Endometrium (tissue), 2 donors: Measurements from ENCODE around the gene SPNS3.

Experiments
- FAIRE-seq: peaks from 2 replicates; lab custom pipeline; 2012; peaks lifted over from hg19 to GRCh38; lab: Jason Lieb, UNC
- donor health status: control.
- donor health status: control.

Gene SPNS3

GRCh38 chr17:4426499-4427208, 7.1 kb upstream of the SPNS3 start:
- no peak for FAIRE-seq

DNA sequence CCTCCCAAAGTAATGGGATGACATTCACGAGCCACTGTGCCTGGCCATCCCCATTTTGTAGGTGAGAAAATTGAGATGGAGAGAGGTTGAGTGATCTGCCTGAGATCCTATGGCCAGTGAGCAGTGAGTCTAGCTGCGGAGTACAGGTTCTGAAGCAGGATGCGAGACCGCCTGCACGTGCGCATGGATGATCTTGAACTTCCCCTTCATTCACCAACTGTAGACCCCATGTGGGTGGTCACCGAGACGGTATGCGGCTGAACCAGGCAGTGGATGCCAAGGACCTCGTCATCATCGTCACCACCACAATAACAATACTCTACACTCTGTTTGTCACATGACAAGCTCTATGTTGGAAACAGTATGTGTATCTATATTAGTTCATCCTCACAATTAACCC, 6.2 kb upstream of the SPNS3 start:
- no peak for FAIRE-seq

DNA sequence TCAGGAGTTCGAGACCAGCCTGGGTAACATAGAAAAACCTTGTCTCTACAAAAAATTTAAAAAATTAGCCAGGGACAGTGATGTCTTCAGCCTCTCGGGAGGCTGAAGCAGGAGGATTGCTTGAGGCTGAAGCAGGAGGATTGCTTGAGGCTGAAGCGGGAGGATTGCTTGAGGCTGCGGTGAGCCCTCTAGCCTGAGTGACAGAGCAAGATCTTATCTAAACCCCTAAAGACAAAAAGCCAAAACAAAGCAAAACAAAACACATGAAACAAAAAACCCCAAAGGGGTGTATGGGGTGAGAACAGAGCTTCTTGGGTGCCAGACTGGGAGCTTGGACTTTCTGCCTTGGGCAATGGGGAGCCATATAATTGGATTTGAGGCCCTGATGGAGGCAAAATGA, 2.6 kb downstream of the SPNS3 start:
- FAIRE-seq, result no peak

DNA sequence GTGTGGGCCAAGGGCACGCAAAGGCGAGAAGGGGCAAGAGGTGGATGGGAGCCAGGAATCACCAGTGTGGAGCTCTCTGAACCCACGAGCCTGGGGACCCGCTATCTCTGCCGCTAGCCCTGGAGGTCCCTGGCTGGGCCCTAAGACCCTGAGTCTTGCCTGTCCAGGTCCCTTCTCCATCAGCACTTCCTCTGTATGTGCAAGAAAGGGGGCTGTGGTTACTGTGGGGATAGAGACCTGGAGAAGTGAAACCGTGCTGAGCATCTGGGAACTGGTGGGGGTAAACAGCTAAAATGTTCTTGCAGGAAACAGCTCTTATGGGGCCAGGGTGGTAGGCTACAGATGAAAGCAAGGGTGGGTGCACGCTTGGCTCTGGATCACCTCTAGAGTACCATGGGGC, 3.1 kb downstream of the SPNS3 start:
- FAIRE-seq, result no peak

DNA sequence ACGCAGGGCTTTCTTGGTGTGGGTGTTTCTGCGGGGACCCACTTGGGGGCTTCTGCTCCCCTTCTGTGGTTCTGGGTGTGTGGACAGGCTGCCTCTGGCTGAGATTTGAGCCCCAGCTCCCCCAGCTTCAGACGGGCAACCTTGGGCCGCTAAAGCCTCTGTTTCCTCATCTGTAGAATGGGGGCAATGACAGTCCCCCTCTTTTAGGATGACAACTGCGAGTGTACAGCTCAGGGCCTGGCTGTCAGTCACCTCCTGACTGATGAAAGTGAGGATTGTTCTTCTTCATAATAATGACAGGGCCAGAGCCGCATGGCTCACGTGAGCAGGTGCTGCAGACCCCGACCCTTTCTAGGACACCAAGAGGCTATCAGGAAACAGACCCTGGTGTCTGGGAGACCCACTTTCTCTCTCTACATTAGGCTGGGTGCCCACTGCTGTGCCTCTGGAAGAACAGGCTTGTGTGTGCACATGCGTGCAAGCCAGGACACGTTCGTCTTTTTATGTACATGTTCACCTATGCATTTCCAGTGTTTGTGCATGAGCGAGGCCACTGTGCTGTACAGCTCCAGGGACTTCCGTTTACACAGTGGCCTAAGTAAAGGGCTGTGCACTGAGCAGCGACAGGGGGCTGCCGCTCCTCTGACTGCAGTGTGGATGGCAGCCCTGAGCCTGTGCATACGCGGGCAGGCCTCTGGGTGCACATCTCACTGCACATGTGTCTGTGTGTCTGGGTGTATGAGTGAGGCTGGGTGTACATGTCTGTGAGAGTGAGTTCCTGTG, 4.6 kb downstream of the SPNS3 start:
- no peak for FAIRE-seq

DNA sequence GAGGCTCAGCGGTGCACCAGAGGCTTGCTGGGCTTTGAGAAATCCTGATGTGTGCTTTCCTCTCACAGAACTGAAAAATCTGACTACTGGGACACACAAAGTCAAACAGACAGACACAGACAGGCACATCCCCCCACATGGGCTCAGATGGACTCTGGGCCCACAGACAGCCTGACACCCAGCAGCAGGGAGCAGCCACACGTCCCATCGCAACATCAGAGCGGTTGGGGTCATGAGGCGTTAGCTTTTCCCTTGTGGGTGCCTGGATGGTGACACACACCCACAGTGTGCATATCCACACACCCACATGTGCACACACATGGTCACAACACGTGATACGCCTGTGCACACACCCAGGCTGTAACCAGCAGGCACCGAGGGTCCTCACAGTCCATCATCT, 6.3 kb downstream of the SPNS3 start:
- FAIRE-seq, result no peak

DNA sequence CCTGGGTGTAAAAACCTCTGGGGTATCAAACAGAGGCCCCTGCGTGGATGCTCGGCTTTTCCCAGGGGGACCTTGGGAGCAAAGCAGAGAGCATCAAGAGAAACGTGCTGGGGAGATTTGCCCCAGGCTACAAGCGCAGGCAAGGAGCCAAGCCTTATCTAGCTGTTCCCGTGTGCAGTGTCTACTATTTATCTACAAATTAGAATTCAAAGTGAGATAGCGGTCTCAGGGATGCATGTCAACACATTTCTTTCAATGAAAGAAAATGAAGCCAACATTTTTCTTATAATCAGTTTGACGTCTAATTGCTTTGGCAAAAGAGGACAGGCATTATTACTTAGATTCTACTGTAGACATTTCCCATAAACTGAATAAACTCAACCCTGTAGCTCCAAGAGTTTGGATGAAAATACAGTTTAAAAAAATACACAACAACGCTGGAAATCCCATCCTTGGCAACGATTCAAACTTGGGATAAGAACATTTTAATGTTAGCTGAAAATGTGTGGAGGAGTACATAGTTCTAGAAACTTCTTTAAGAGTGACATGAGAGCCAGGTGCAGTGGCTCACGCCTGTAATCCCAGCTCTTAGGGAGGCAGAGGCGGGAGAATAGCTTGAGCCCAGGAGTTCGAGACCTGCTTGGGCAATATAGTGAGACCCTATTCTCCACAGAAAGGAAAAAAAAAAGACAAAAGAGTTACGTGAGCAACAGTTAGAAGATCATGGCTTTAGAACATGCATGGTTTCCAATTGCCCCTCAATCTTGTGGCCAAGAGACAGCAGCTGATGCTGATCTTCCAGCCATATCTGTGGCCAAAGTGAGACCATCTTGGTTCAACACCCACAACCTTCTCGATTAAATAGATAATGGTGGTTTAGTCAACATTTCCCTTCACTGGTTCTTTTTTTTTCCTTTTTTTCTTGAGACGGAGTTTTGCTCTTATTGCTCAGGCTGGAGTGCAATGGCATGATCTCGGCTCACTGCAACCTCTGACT, 7.2 kb downstream of the SPNS3 start:
- FAIRE-seq, result no peak

DNA sequence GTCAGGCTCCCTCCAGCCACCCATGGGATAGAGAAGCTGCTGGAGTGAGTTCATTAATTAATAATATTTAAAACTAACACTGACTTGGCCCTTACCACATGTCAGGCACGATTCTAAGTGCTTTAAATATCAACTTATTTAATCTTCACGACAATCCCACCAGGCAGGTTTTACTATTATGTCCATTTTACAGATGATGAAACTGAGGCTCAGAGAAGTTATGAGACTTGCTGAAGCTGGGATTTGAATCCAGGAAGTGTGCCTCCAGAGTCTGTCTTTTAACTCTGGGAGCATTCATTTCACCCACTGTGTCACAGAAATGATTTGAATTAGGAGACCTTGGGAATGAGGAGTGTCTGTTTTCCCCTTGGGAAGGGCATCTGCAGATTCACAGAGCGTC, 8.8 kb downstream of the SPNS3 start:
- no peak for FAIRE-seq

DNA sequence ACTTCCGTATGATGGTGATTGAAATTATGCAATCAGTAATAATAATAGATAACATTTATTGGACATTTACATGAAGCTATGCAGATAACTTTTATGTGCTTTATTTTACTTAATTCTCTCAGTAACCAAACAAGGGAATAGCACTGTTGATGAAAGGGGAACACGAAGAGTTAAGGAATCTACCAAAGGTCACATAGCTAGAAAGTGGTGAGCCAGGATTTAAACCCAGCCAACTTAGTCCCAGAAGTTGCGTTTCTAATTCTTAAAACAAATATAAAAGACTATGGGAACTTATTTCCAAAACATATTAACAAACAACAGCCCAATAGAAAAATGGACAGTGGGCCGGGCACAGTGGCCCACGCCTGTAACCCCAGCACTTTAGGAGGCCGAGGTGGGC, 9.7 kb downstream of the SPNS3 start:
- FAIRE-seq, result no peak

GRCh38 chr17:4444782-4445473, 11.2 kb downstream of the SPNS3 start:
- FAIRE-seq, result no peak

GRCh38 chr17:4445731-4446130, 12.0 kb downstream of the SPNS3 start:
- no peak for FAIRE-seq

GRCh38 chr17:4446326-4447071, 12.8 kb downstream of the SPNS3 start:
- no peak for FAIRE-seq

DNA sequence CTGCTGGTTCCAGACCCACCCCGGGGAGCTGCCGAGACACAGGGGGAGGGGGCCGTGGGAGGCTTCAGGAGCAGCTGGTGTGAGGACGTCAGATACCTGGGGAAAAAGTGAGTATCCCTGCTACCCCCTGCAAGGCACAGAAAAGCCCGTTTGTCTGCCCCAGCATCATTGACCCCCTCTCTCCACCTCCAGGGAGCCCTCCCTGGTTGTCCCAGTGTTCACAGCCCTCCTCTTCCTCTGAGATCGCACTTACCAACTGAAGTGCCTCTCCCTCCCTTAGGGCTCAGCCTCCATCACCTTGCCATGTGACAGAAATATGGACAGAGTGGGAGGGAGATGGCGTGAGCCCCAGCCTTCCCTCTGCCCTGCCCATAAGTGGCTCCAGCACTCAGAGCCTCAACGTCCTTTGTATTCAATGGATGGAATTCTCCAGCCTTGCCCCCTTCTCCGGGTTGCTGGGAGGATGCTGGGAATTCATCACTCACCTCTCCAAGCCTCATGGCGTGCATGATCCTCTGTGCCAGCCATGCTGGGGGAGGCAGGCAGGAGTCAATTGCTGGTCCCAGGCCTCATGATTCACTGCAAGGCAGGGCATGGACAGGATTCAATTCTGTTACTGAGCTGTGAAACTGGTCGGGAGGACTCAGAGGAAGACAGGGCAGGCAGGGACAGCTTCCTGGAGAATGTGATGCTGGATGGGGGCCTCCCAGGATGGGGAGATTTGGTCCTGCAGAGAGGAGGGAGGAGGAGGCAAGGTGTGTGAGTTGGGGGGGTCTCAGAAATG, 14.6 kb downstream of the SPNS3 start:
- FAIRE-seq, result no peak

GRCh38 chr17:4449736-4450135, 16.0 kb downstream of the SPNS3 start:
- FAIRE-seq, result no peak

GRCh38 chr17:4450710-4451316, 17.1 kb downstream of the SPNS3 start:
- FAIRE-seq, result no peak

GRCh38 chr17:4453812-4454591, 20.3 kb downstream of the SPNS3 start:
- no peak for FAIRE-seq

GRCh38 chr17:4460661-4461060, 26.9 kb downstream of the SPNS3 start:
- no peak for FAIRE-seq

- FAIRE-seq, result no peak
Measured at GRCh38 chr17:4463818-4464476, 30.2 kb downstream of the SPNS3 start.

DNA sequence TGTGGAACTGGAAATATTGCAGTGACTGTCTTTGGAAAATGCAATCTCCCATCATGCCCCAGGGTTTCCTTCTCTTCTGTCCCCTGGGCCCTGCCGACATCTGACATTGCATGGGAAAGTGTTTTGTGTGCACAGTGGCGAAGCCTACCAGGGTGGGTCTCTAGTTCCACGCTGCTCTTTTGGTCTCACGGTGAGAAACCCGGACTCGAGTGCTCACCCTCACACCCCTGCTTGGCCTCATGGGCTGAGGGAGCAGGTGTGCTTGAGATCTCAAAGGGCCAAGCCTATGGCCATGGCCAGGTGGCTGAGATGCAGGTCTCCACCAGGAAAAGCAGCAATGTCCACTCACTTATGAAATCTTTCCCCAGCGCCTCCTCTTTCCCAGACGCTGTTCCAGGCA, 32.0 kb downstream of the SPNS3 start:
- no peak for FAIRE-seq
